HepG2 (cell line): Measurements from ENCODE around the gene EIF3M.

Experiments used
- CCAR2 ChIP-seq: fragments of 200-400 bp; formaldehyde crosslinking; optimal IDR thresholded peaks from 2 replicates; pipeline ENCODE3; 2018; ENCODE audit warnings: low read depth, mild to moderate bottlenecking, low read length, moderate library complexity
- CEBPB ChIP-seq: IDR thresholded peaks from 2 replicates; pipeline ENCODE4 v1.6.1; 2011; ENCODE audit warnings: low read depth, low read length, improper control_type of control experiment, borderline replicate concordance
- CHD2 ChIP-seq: IDR thresholded peaks from 2 replicates; pipeline ENCODE4 v1.6.1; 2011; ENCODE audit warnings: low read depth, low read length, improper control_type of control experiment
- GABPB1 ChIP-seq: IDR thresholded peaks from 2 replicates; pipeline ENCODE4 v1.6.1; 2016; ENCODE audit warnings: mild to moderate bottlenecking, missing genetic modification reagents, moderate library complexity, missing compliant biosample characterization
- HNRNPH1 ChIP-seq: fragments of 200-400 bp; formaldehyde crosslinking; optimal IDR thresholded peaks from 2 replicates; pipeline ENCODE3; 2017; ENCODE audit warnings: mild to moderate bottlenecking, low read depth, low read length
- RNF2 ChIP-seq: fragments of 450-650 bp; conservative IDR thresholded peaks from 2 replicates; pipeline ENCODE4 v1.6.1; 2016; ENCODE audit warnings: low read depth
- ZFX ChIP-seq: sonication (generic); formaldehyde crosslinking; IDR thresholded peaks from 2 replicates; pipeline ENCODE4 v1.4.0; 2020; ENCODE audit warnings: mild to moderate bottlenecking, low read depth, missing genetic modification reagents, moderate library complexity
- ZNF274 ChIP-seq: sonication (generic); formaldehyde crosslinking; IDR thresholded peaks from 2 replicates; pipeline ENCODE4 v1.5.1; 2020; ENCODE audit warnings: mild to moderate bottlenecking, missing genetic modification reagents
- ZNF629 ChIP-seq: sonication (generic); formaldehyde crosslinking; conservative IDR thresholded peaks from 2 replicates; pipeline ENCODE4 v1.5.0; 2020; ENCODE audit warnings: missing genetic modification reagents
- TF ChIP-seq, protein P1 (sequence below): IDR thresholded peaks from 2 replicates; pipeline ENCODE4 v1.6.1; 2012; ENCODE audit warnings: inconsistent platforms
- TF ChIP-seq, protein P2 (sequence below): sonication (generic); formaldehyde crosslinking; IDR thresholded peaks from one replicate; pipeline ENCODE4 v1.5.1; 2020; ENCODE audit warnings: mild to moderate bottlenecking, missing genetic modification reagents; ENCODE audit errors: not compliant biosample characterization
- TF ChIP-seq, protein P3 (sequence below): sonication (generic); formaldehyde crosslinking; IDR thresholded peaks from 2 replicates; pipeline ENCODE4 v1.9.0; 2022; ENCODE audit warnings: missing genetic modification reagents, mild to moderate bottlenecking, borderline replicate concordance
- TF ChIP-seq, protein P4 (sequence below): IDR thresholded peaks from 2 replicates; pipeline ENCODE4 v1.6.1; 2016; ENCODE audit warnings: missing compliant biosample characterization, missing genetic modification reagents, borderline replicate concordance
- TF ChIP-seq, protein P5 (sequence below): sonication (generic); formaldehyde crosslinking; IDR thresholded peaks from 2 replicates; pipeline ENCODE4 v1.4.0; 2020; ENCODE audit warnings: mild to moderate bottlenecking, low read depth, missing genetic modification reagents

DNA sequence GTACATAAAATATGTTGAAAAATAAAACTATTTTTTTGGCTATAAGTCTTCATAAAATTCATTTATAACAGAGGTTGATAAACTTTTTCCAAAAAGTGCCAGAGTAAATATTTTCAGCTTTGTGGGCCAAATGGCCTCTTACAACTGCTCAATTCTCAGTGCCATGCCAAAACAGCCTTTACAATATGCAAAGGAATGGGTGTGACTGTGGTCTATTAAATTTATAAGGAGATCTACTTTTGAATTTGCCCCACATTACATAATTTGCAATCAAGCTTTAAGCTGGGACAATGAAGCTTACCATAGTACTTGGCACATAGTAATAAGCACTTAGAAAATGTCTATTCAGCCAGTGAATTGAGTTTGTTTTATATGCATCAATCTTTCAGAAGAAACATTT, 22.6 kb downstream of the EIF3M start:
- TF ChIP-seq, protein P1, sequence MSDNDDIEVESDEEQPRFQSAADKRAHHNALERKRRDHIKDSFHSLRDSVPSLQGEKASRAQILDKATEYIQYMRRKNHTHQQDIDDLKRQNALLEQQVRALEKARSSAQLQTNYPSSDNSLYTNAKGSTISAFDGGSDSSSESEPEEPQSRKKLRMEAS: no peak
- TF ChIP-seq CHD2 (no peak), CCAR2 (no peak), GABPB1 (CRISPR knock-in tag) (no peak), HNRNPH1 (no peak), RNF2 (no peak), CEBPB (no peak), ZNF629 (CRISPR knock-in tag) (no peak), ZFX (no peak), ZNF274 (CRISPR knock-in tag) (no peak)
- TF ChIP-seq, protein P2, sequence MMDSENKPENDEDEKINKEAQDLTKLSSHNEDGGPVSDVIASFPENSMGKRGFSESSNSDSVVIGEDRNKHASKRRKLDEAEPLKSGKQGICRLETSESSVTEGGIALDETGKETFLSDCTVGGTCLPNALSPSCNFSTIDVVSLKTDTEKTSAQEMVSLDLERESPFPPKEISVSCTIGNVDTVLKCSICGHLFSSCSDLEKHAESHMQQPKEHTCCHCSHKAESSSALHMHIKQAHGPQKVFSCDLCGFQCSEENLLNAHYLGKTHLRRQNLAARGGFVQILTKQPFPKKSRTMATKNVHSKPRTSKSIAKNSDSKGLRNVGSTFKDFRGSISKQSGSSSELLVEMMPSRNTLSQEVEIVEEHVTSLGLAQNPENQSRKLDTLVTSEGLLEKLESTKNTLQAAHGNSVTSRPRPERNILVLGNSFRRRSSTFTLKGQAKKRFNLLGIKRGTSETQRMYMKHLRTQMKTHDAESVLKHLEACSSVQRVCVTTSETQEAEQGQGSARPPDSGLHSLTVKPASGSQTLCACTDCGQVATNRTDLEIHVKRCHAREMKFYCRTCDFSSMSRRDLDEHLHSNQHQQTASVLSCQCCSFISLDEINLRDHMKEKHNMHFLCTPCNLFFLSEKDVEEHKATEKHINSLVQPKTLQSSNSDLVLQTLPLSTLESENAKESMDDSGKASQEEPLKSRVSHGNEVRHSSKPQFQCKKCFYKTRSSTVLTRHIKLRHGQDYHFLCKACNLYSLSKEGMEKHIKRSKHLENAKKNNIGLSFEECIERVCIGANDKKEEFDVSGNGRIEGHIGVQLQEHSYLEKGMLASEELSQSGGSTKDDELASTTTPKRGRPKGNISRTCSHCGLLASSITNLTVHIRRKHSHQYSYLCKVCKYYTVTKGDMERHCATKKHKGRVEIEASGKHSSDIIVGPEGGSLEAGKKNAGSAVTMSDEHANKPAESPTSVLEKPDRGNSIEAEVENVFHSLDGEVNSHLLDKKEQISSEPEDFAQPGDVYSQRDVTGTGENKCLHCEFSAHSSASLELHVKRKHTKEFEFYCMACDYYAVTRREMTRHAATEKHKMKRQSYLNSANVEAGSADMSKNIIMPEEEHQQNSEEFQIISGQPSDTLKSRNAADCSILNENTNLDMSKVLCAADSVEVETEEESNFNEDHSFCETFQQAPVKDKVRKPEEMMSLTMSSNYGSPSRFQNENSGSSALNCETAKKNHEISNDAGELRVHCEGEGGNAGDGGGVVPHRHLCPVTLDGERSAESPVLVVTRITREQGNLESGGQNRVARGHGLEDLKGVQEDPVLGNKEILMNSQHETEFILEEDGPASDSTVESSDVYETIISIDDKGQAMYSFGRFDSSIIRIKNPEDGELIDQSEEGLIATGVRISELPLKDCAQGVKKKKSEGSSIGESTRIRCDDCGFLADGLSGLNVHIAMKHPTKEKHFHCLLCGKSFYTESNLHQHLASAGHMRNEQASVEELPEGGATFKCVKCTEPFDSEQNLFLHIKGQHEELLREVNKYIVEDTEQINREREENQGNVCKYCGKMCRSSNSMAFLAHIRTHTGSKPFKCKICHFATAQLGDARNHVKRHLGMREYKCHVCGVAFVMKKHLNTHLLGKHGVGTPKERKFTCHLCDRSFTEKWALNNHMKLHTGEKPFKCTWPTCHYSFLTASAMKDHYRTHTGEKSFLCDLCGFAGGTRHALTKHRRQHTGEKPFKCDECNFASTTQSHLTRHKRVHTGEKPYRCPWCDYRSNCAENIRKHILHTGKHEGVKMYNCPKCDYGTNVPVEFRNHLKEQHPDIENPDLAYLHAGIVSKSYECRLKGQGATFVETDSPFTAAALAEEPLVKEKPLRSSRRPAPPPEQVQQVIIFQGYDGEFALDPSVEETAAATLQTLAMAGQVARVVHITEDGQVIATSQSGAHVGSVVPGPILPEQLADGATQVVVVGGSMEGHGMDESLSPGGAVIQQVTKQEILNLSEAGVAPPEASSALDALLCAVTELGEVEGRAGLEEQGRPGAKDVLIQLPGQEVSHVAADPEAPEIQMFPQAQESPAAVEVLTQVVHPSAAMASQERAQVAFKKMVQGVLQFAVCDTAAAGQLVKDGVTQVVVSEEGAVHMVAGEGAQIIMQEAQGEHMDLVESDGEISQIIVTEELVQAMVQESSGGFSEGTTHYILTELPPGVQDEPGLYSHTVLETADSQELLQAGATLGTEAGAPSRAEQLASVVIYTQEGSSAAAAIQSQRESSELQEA (CRISPR knock-in tag): no peak
- TF ChIP-seq, protein P3, sequence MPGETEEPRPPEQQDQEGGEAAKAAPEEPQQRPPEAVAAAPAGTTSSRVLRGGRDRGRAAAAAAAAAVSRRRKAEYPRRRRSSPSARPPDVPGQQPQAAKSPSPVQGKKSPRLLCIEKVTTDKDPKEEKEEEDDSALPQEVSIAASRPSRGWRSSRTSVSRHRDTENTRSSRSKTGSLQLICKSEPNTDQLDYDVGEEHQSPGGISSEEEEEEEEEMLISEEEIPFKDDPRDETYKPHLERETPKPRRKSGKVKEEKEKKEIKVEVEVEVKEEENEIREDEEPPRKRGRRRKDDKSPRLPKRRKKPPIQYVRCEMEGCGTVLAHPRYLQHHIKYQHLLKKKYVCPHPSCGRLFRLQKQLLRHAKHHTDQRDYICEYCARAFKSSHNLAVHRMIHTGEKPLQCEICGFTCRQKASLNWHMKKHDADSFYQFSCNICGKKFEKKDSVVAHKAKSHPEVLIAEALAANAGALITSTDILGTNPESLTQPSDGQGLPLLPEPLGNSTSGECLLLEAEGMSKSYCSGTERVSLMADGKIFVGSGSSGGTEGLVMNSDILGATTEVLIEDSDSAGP (CRISPR knock-in tag): no peak
- TF ChIP-seq, protein P4, sequence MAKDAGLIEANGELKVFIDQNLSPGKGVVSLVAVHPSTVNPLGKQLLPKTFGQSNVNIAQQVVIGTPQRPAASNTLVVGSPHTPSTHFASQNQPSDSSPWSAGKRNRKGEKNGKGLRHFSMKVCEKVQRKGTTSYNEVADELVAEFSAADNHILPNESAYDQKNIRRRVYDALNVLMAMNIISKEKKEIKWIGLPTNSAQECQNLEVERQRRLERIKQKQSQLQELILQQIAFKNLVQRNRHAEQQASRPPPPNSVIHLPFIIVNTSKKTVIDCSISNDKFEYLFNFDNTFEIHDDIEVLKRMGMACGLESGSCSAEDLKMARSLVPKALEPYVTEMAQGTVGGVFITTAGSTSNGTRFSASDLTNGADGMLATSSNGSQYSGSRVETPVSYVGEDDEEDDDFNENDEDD: no peak
- TF ChIP-seq, protein P5, sequence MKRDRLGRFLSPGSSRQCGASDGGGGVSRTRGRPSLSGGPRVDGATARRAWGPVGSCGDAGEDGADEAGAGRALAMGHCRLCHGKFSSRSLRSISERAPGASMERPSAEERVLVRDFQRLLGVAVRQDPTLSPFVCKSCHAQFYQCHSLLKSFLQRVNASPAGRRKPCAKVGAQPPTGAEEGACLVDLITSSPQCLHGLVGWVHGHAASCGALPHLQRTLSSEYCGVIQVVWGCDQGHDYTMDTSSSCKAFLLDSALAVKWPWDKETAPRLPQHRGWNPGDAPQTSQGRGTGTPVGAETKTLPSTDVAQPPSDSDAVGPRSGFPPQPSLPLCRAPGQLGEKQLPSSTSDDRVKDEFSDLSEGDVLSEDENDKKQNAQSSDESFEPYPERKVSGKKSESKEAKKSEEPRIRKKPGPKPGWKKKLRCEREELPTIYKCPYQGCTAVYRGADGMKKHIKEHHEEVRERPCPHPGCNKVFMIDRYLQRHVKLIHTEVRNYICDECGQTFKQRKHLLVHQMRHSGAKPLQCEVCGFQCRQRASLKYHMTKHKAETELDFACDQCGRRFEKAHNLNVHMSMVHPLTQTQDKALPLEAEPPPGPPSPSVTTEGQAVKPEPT (CRISPR knock-in tag): no peak
